PC-9 (cell line): ENCODE results near the gene PPARGC1A.

Source experiments
- CTCF ChIP-seq: fragments of 200-600 bp; sonication (generic); conservative IDR thresholded peaks from 2 replicates; pipeline ENCODE4 v1.6.1; 2017; ENCODE audit warnings: mixed run types, antibody characterized with exemption, mild to moderate bottlenecking, moderate library complexity
- EZH2 ChIP-seq: fragments of 200-600 bp; sonication (generic); IDR thresholded peaks from 2 replicates; pipeline ENCODE4 v1.8.0; 2017; ENCODE audit warnings: antibody characterized with exemption, low read depth

GRCh38 chr4:23853986-23854660, 35.7 kb downstream of the PPARGC1A start:
- TF ChIP-seq EZH2 (no peak), CTCF (no peak)
